H1 (cell line): ENCODE measurements around the gene CPNE8.

Experiments
- CEBPB ChIP-seq: IDR thresholded peaks from 2 replicates; pipeline ENCODE4 v1.6.1; 2012; ENCODE audit warnings: low read depth, low read length
- CHD2 ChIP-seq: IDR thresholded peaks from 2 replicates; pipeline ENCODE4 v1.6.1; 2012; ENCODE audit warnings: low read length, improper control_type of control experiment
- EGR1 ChIP-seq: IDR thresholded peaks from 2 replicates; pipeline ENCODE4 v1.6.1; 2011; ENCODE audit warnings: low read depth, low read length, borderline replicate concordance
- EZH2 ChIP-seq: fragments of 200-600 bp; sonication (generic); IDR thresholded peaks from 2 replicates; pipeline ENCODE4 v1.7.1; 2012; ENCODE audit warnings: low read depth, mild to moderate bottlenecking, moderate library complexity, low read length, inconsistent platforms; ENCODE audit not compliant: severe bottlenecking
- HDAC6 ChIP-seq: IDR thresholded peaks from one replicate; pipeline ENCODE4 v1.7.1; 2012; ENCODE audit warnings: low read depth, mild to moderate bottlenecking, inconsistent platforms, low read length, moderate library complexity
- KDM4A ChIP-seq: IDR thresholded peaks from one replicate; pipeline ENCODE4 v1.7.1; 2012; ENCODE audit warnings: low read depth, mild to moderate bottlenecking, moderate library complexity, low read length, inconsistent platforms; ENCODE audit not compliant: severe bottlenecking
- POLR2A ChIP-seq, 2 experiments: IDR thresholded peaks; 1 replicate in 1 of 2; 2 replicates in 1 of 2; pipeline ENCODE4 v1.6.1; 2011; ENCODE audit warnings: low read depth in 2 of 2, low read length in 2 of 2, mild to moderate bottlenecking in 2 of 2; ENCODE audit errors: control extremely low read depth in 1 of 2
- POLR2AphosphoS5 ChIP-seq: IDR thresholded peaks from 2 replicates; pipeline ENCODE4 v1.6.1; 2011; ENCODE audit warnings: low read depth, low read length
- RAD21 ChIP-seq, 2 experiments: IDR thresholded peaks in 1 of 2; conservative IDR thresholded peaks in 1 of 2; 2 replicates each; pipeline ENCODE4 v1.6.1; 2011; ENCODE audit warnings: low read depth in 2 of 2, low read length in 2 of 2, improper control_type of control experiment in 1 of 2, inconsistent platforms in 1 of 2, mild to moderate bottlenecking in 1 of 2, moderate library complexity in 1 of 2
- SAP30 ChIP-seq: fragments of 300-600 bp; sonication (generic); IDR thresholded peaks from 2 replicates; pipeline ENCODE4 v1.7.1; 2012; ENCODE audit warnings: low read length, moderate library complexity, mild to moderate bottlenecking, inconsistent platforms; ENCODE audit not compliant: insufficient read depth, insufficient replicate concordance
- TBP ChIP-seq: IDR thresholded peaks from 2 replicates; pipeline ENCODE4 v1.6.1; 2011; ENCODE audit warnings: low read depth, low read length, improper control_type of control experiment
- TF ChIP-seq, protein P1 (sequence below), 3 experiments: IDR thresholded peaks; 1 replicate in 2 of 3; 2 replicates in 1 of 3; pipeline versions ENCODE4 v1.5.1 to v1.6.1; 2011; ENCODE audit warnings: low read length in 3 of 3, mild to moderate bottlenecking in 3 of 3, inconsistent platforms in 2 of 3, low read depth in 1 of 3, moderate library complexity in 1 of 3; ENCODE audit not compliant: insufficient read depth in 1 of 3; ENCODE audit errors: control extremely low read depth in 1 of 3
- TF ChIP-seq, protein P2 (sequence below): IDR thresholded peaks from 2 replicates; pipeline ENCODE4 v1.6.1; 2012; ENCODE audit warnings: inconsistent platforms
- TF ChIP-seq, protein P3 (sequence below): IDR thresholded peaks from 2 replicates; pipeline ENCODE4 v1.6.1; 2012; ENCODE audit warnings: low read length, inconsistent platforms

DNA sequence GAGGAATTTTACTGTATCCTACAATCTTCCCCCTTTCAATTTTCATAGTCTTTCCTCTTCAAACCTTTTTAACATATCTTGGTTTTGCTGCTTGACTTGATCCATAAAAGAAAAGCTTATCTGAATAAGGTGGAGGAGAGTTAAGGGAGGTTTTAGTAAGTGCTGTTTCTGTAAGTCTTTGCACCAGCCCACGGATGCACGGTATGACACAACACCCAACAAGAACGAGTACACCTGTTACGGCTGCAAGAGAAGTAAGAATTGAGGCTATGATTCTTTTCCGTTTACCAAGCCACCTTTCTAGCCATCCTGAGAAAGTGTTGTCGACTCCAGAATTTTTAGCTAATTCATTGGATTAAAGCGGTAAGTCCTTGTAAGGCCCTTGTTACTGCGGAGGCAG lies 26.1 kb upstream of the CPNE8 start:
- no peak for TF ChIP-seq EZH2
- no peak for TF ChIP-seq POLR2AphosphoS5
- TF ChIP-seq RAD21 (IDR thresholded peaks at IDR 0.05 in 1 of 2, conservative IDR thresholded peaks at IDR 0.05 in 1 of 2; ENCODE audit: low read depth in 2 of 2, low read length in 2 of 2): no peak
- TF ChIP-seq, protein P1, sequence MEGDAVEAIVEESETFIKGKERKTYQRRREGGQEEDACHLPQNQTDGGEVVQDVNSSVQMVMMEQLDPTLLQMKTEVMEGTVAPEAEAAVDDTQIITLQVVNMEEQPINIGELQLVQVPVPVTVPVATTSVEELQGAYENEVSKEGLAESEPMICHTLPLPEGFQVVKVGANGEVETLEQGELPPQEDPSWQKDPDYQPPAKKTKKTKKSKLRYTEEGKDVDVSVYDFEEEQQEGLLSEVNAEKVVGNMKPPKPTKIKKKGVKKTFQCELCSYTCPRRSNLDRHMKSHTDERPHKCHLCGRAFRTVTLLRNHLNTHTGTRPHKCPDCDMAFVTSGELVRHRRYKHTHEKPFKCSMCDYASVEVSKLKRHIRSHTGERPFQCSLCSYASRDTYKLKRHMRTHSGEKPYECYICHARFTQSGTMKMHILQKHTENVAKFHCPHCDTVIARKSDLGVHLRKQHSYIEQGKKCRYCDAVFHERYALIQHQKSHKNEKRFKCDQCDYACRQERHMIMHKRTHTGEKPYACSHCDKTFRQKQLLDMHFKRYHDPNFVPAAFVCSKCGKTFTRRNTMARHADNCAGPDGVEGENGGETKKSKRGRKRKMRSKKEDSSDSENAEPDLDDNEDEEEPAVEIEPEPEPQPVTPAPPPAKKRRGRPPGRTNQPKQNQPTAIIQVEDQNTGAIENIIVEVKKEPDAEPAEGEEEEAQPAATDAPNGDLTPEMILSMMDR (IDR thresholded peaks at IDR 0.05; ENCODE audit: control extremely low read depth in 1 of 3, insufficient read depth in 1 of 3, low read depth in 1 of 3, low read length in 3 of 3): no peak
- no peak for TF ChIP-seq CEBPB
- TF ChIP-seq KDM4A: no peak
- no peak for TF ChIP-seq TBP
- no peak for TF ChIP-seq HDAC6
- no peak for TF ChIP-seq EGR1
- TF ChIP-seq SAP30: no peak
- no peak for TF ChIP-seq POLR2A (IDR thresholded peaks at IDR 0.05; ENCODE audit: control extremely low read depth in 1 of 2, low read depth in 2 of 2, low read length in 2 of 2)
- TF ChIP-seq, protein P2, sequence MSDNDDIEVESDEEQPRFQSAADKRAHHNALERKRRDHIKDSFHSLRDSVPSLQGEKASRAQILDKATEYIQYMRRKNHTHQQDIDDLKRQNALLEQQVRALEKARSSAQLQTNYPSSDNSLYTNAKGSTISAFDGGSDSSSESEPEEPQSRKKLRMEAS: no peak
- TF ChIP-seq, protein P3, sequence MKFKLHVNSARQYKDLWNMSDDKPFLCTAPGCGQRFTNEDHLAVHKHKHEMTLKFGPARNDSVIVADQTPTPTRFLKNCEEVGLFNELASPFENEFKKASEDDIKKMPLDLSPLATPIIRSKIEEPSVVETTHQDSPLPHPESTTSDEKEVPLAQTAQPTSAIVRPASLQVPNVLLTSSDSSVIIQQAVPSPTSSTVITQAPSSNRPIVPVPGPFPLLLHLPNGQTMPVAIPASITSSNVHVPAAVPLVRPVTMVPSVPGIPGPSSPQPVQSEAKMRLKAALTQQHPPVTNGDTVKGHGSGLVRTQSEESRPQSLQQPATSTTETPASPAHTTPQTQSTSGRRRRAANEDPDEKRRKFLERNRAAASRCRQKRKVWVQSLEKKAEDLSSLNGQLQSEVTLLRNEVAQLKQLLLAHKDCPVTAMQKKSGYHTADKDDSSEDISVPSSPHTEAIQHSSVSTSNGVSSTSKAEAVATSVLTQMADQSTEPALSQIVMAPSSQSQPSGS: no peak
- no peak for TF ChIP-seq CHD2
